Measurements from ENCODE around the gene NFATC4. TPM values are rescaled to one million over a fixed set of nuclear protein-coding genes. Genes with fewer than 3 reads are reported as not detected.

The NFATC4 gene
- polyA plus RNA-seq, 3 donors, result not detected

DNA sequence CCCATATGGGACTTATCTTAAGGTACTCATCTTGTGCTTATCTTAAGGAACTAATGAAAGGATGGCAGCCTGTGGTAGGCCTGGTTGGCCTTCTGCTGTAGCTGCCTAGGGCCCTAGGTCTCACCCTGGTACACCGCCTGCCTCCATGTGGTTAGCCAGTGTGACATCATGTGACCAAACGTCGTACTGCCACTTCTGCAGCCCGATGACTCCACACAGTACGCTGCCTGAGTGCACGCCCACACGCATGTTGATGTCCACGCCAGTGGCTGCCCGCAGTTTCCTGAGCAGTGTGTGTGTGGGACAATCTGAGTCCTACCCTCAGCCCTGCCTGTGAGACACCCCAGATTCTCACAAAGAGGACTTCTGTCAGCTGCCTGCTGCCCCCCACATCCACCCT lies 38.2 kb upstream of the NFATC4 start:
- Histone ChIP-seq H3K9me3 (replicated peaks in 1 of 2; ENCODE audit: control insufficient read depth in 1 of 2, insufficient read depth in 1 of 2, low read length in 2 of 2) (peaks cover 0 to 2% of the 10 kb centered on the region in 2 donors), H3K9ac (ENCODE audit: insufficient read depth, low read length, poor library complexity, severe bottlenecking) (no peak overlapping the region), H4K20me1 (ENCODE audit: insufficient read depth, low read length) (peaks cover 10% of the 10 kb centered on the region), H3K27ac (ENCODE audit: low read depth in 1 of 2, low read length in 2 of 2) (peak overlapping the region; percentile 59 to 67), H2AFZ (ENCODE audit: insufficient read depth, low read depth, low read length, poor library complexity, severe bottlenecking) (no peak overlapping the region), H3K79me2 (ENCODE audit: insufficient read depth, low read length) (no peaks in the 10 kb centered on the region), H3K4me1 (ENCODE audit: control insufficient read depth in 1 of 2, insufficient read depth in 2 of 2, low read length in 2 of 2) (peaks cover 84 to 87% of the 10 kb centered on the region in 2 donors), H3K4me3 (replicated peaks in 1 of 3; ENCODE audit: low read depth in 2 of 3, low read length in 3 of 3) (no peak overlapping the region), H3K27me3 (ENCODE audit: control insufficient read depth in 2 of 2, insufficient read depth in 2 of 2, low read length in 2 of 2) (peaks cover 5 to 17% of the 10 kb centered on the region in 2 donors), H3K4me2 (replicated peaks; ENCODE audit: extremely low read depth, low read length, poor library complexity, severe bottlenecking) (peak overlapping the region; percentile 18), H3K36me3 (replicated peaks in 1 of 2; ENCODE audit: control insufficient read depth in 1 of 2, insufficient read depth in 2 of 2, low read length in 2 of 2) (no peaks in the 10 kb centered on the region)
- H3K4me1 Mint-ChIP-seq, result peaks cover 85% of the 10 kb centered on the region
- peaks cover 0 to 4% (median 2%) of the 10 kb centered on the region in 7 donors for H3K9me3 Mint-ChIP-seq
- intact Hi-C loops (cut with micrococcal nuclease), result loop anchor here in 1 of 2 donors (2.0 kb wide), 1 partner anchor 109 kb away; no protein-coding TSS in a partner anchor
- peak; percentile 87 to 90 (median 90) for DNase-seq
- H3K27ac Mint-ChIP-seq, result peak overlapping the region; percentile 79 to 91 (median 85)
- peaks cover 6 to 13% of the 10 kb centered on the region in 2 donors for H3K36me3 Mint-ChIP-seq
- peaks cover 15 to 34% (median 26%) of the 10 kb centered on the region in 3 donors for H3K27me3 Mint-ChIP-seq (ENCODE audit: low read depth in 3 of 3)
- 19% methylated on average over 9 of the region's 9 CpGs for WGBS (ENCODE audit: insufficient coverage)
- no peak for TF ChIP-seq CTCF (IDR thresholded peaks at IDR 0.05)
- peak overlapping the region in 1 of 2 donors; percentile 37 for H3K4me3 Mint-ChIP-seq

DNA sequence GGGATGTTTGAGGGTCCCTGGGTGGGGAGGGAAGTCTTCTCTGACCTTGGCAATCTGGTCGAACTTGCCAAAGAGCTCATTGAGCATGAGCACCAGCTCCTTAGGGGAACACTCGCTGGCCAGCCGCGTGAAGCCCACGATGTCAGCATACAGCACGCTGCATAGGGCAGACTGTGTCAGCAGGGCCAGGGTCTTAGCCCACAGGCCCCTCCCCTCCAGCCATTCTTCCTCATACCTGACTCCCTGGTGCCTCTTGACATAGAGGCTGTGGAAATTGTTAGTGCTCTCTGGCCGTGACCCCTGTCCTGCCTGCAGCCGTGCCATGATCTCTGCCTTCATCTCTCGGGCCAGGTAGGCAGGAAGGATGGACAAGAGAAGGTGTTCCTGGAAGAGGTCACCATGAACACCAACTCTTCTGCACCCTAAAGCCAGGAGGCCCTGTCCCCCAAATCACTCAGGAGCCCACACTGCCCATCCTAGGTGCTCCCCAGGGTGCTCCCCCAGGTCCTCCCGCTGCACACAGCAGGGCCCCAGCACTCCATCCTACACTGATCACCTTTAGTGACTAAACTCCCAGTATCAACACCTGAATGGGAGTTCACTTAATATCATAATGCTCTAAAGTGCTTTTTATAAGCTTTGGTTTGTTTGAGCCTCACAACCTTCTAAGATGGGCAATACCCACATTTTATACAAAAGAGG lies 36.9 kb upstream of the NFATC4 start:
- Histone ChIP-seq H3K9me3 (replicated peaks in 1 of 2; ENCODE audit: control insufficient read depth in 1 of 2, insufficient read depth in 1 of 2, low read length in 2 of 2) (peaks cover 0 to 2% of the 10 kb centered on the region in 2 donors), H3K79me2 (ENCODE audit: insufficient read depth, low read length) (no peaks in the 10 kb centered on the region), H3K27ac (ENCODE audit: low read depth in 1 of 2, low read length in 2 of 2) (no peak overlapping the region), H3K4me1 (ENCODE audit: control insufficient read depth in 1 of 2, insufficient read depth in 2 of 2, low read length in 2 of 2) (peaks cover 92 to 96% of the 10 kb centered on the region in 2 donors), H3K4me2 (replicated peaks; ENCODE audit: extremely low read depth, low read length, poor library complexity, severe bottlenecking) (peak overlapping the region; percentile 78), H4K20me1 (ENCODE audit: insufficient read depth, low read length) (peaks cover 24% of the 10 kb centered on the region), H3K9ac (ENCODE audit: insufficient read depth, low read length, poor library complexity, severe bottlenecking) (no peak overlapping the region), H3K27me3 (ENCODE audit: control insufficient read depth in 2 of 2, insufficient read depth in 2 of 2, low read length in 2 of 2) (peaks cover 9 to 27% of the 10 kb centered on the region in 2 donors), H2AFZ (ENCODE audit: insufficient read depth, low read depth, low read length, poor library complexity, severe bottlenecking) (no peak overlapping the region), H3K36me3 (replicated peaks in 1 of 2; ENCODE audit: control insufficient read depth in 1 of 2, insufficient read depth in 2 of 2, low read length in 2 of 2) (peaks cover 0 to 2% of the 10 kb centered on the region in 2 donors), H3K4me3 (replicated peaks in 1 of 3; ENCODE audit: low read depth in 2 of 3, low read length in 3 of 3) (no peak overlapping the region)
- DNase-seq, result no peak
- H3K27me3 Mint-ChIP-seq (ENCODE audit: low read depth in 3 of 3), result peaks cover 23 to 42% (median 36%) of the 10 kb centered on the region in 3 donors
- intact Hi-C loops (cut with micrococcal nuclease), result loop anchor here in 1 of 2 donors (2.0 kb wide), 1 partner anchor 108 kb away; no protein-coding TSS in a partner anchor
- H3K4me1 Mint-ChIP-seq, result peaks cover 89% of the 10 kb centered on the region
- TF ChIP-seq CTCF (IDR thresholded peaks at IDR 0.05), result no peak
- no peak overlapping the region for H3K4me3 Mint-ChIP-seq
- H3K36me3 Mint-ChIP-seq, result peaks cover 17 to 25% of the 10 kb centered on the region in 2 donors
- peak overlapping the region in 4 of 7 donors; percentile 8 to 58 (median 32) for H3K27ac Mint-ChIP-seq
- 99% methylated on average over 10 of the region's 10 CpGs for WGBS (ENCODE audit: insufficient coverage)
- H3K9me3 Mint-ChIP-seq, result peaks cover 0 to 9% (median 6%) of the 10 kb centered on the region in 7 donors

Measured in CD14-positive monocyte (primary cell).